Sigmoid colon (tissue), 4 donors: Measurements from ENCODE around the gene FAM118B.

Experiments
- CTCF ChIP-seq, 4 experiments: fragments of 450-650 bp in 3 of 4; fragments of 200-600 bp in 1 of 4; IDR thresholded peaks; one replicate each; pipeline ENCODE4 v1.5.1; 2016 to 2019; ENCODE audit warnings: antibody characterized with exemption in 4 of 4, mild to moderate bottlenecking in 3 of 4, moderate library complexity in 2 of 4
- EP300 ChIP-seq, 4 donors: sonication (generic); formaldehyde crosslinking; IDR thresholded peaks; one replicate each; pipeline ENCODE4 v1.6.1; 2017; ENCODE audit warnings: antibody characterized with exemption in 4 of 4
- POLR2A ChIP-seq, 2 donors: fragments of 450-650 bp; IDR thresholded peaks; one replicate each; pipeline ENCODE4 v1.6.1; 2016; ENCODE audit warnings: antibody characterized with exemption in 2 of 2, mild to moderate bottlenecking in 2 of 2, moderate library complexity in 2 of 2
- POLR2AphosphoS5 ChIP-seq, 4 donors: sonication (generic); formaldehyde crosslinking; IDR thresholded peaks; one replicate each; pipeline ENCODE4 v1.6.1; 2017; ENCODE audit warnings: antibody characterized with exemption in 4 of 4

- TF ChIP-seq POLR2A (IDR thresholded peaks at IDR 0.05), result no peak
- no peak for TF ChIP-seq CTCF (IDR thresholded peaks at IDR 0.05)
- no peak for TF ChIP-seq POLR2AphosphoS5 (IDR thresholded peaks at IDR 0.05)
- TF ChIP-seq EP300 (IDR thresholded peaks at IDR 0.05), result no peak
Observed at GRCh38 chr11:126288237-126288636, 76.7 kb downstream of the FAM118B start.
